Body of pancreas (tissue), 4 donors: ENCODE results near the gene DAPK1. TPM values are rescaled to one million over a fixed set of nuclear protein-coding genes. Genes with fewer than 3 reads are reported as not detected.

Experiments
- ATAC-seq: fragments of 150-250 bp; one replicate; pipeline ENCODE4 v1.9.1; 2016
- DNase-seq, 4 donors: peaks; one replicate each; pipeline ENCODE4 v3.0.0-alpha.2; 2019
- H3K27ac ChIP-seq, 4 donors: fragments of 200-600 bp; sonication (generic); 1 replicate in 3 of 4; 2 replicates in 1 of 4; pipeline versions ENCODE4 v1.5.1 to v1.6.1; 2016 to 2019; ENCODE audit warnings: mild to moderate bottlenecking in 1 of 4, mixed read lengths in 1 of 4, moderate library complexity in 1 of 4
- H3K27me3 ChIP-seq, 2 donors: fragments of 200-600 bp; sonication (generic); one replicate each; pipeline ENCODE4 v1.6.0; 2016; ENCODE audit warnings: mild to moderate bottlenecking in 1 of 2
- H3K36me3 ChIP-seq, 2 donors: fragments of 200-600 bp; sonication (generic); replicated peaks in 1 of 2; 2 replicates each; pipeline ENCODE4 v1.5.1; 2016; ENCODE audit warnings: low read depth in 2 of 2; ENCODE audit not compliant: insufficient read depth in 1 of 2
- H3K4me1 ChIP-seq: fragments of 200-600 bp; sonication (generic); one replicate; pipeline ENCODE4 v1.6.0; 2016
- H3K4me3 ChIP-seq, 2 donors: fragments of 200-600 bp; sonication (generic); 1 replicate in 1 of 2; 2 replicates in 1 of 2; pipeline ENCODE4 v1.5.1; 2016 to 2019
- H3K9me3 ChIP-seq, 3 donors: fragments of 200-600 bp; sonication (generic); 1 replicate in 2 of 3; 2 replicates in 1 of 3; pipeline ENCODE4 v1.5.1; 2016
- POLR2A ChIP-seq, 3 donors: fragments of 450-650 bp; IDR thresholded peaks; one replicate each; pipeline ENCODE4 v1.6.1; 2016; ENCODE audit warnings: antibody characterized with exemption in 3 of 3, mild to moderate bottlenecking in 2 of 3
- WGBS, 2 donors: methylation state at CpG; one replicate each; pipeline ENCODE4 v1.1.5; 2017; 5-methylcytosine and 5-hydroxymethylcytosine counted together
- intact Hi-C: fragments of 100-400 bp; cut with DNase I; formaldehyde crosslinking; loops from one replicate; pipeline ENCODE4 v1.15.1; 2023
- total RNA-seq, 2 donors: library from RNA; depleted of rRNA; stranded (reverse); fragments of >200 nt; gene quantifications; one replicate each; pipeline ENCODE4 v1.1.0, GENCODE V29; 2016
- TF ChIP-seq, protein P1 (sequence below), 7 experiments: fragments of 450-650 bp in 4 of 7; fragments of 200-600 bp in 3 of 7; sonication (generic) in 3 of 7; IDR thresholded peaks; one replicate each; pipeline ENCODE4 v1.5.1; 2016 to 2019; ENCODE audit warnings: antibody characterized with exemption in 7 of 7

DAPK1 gene
- total RNA-seq, 2 donors from 2014 or later, result 79.6 to 152 TPM

DNA sequence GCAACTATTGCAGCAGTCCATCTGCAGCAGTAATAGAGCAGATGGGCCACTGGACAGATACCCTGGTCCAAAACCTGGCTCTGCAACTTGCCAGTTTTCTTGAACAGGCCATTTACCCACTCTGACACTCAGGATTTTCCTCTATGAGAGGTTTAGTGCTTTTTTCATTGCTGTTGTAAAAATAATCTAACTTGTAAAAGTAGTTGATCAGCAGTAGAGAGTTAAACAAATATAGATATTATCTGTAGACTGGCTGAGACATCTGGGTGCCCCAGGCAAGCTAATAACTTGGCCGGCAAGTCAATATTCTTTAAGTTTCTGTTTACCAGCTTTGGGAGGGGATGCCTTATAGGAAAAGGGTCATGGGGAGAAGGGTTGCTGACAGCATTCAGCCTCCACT is 4.1 kb downstream of the DAPK1 start:
- peak overlapping the region; percentile 25 to 70 (median 60) for H3K27ac ChIP-seq
- no peaks in the 10 kb centered on the region for H3K9me3 ChIP-seq
- peaks cover 65% of the 10 kb centered on the region for H3K4me1 ChIP-seq
- intact Hi-C loops, result loop anchor here (10.0 kb wide), 1 partner anchor 163 kb away; no protein-coding TSS in a partner anchor
- TF ChIP-seq, protein P1, sequence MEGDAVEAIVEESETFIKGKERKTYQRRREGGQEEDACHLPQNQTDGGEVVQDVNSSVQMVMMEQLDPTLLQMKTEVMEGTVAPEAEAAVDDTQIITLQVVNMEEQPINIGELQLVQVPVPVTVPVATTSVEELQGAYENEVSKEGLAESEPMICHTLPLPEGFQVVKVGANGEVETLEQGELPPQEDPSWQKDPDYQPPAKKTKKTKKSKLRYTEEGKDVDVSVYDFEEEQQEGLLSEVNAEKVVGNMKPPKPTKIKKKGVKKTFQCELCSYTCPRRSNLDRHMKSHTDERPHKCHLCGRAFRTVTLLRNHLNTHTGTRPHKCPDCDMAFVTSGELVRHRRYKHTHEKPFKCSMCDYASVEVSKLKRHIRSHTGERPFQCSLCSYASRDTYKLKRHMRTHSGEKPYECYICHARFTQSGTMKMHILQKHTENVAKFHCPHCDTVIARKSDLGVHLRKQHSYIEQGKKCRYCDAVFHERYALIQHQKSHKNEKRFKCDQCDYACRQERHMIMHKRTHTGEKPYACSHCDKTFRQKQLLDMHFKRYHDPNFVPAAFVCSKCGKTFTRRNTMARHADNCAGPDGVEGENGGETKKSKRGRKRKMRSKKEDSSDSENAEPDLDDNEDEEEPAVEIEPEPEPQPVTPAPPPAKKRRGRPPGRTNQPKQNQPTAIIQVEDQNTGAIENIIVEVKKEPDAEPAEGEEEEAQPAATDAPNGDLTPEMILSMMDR (IDR thresholded peaks at IDR 0.05), result no peak
- TF ChIP-seq POLR2A (IDR thresholded peaks at IDR 0.05), result no peak
- H3K4me3 ChIP-seq, result no peak overlapping the region
- WGBS, 2 donors, result 29 to 44% methylated on average over 1 of the region's 1 CpG
- no peaks in the 10 kb centered on the region for H3K27me3 ChIP-seq
- DNase-seq (no peak), ATAC-seq (no peak)
- no peaks in the 10 kb centered on the region for H3K36me3 ChIP-seq

DNA sequence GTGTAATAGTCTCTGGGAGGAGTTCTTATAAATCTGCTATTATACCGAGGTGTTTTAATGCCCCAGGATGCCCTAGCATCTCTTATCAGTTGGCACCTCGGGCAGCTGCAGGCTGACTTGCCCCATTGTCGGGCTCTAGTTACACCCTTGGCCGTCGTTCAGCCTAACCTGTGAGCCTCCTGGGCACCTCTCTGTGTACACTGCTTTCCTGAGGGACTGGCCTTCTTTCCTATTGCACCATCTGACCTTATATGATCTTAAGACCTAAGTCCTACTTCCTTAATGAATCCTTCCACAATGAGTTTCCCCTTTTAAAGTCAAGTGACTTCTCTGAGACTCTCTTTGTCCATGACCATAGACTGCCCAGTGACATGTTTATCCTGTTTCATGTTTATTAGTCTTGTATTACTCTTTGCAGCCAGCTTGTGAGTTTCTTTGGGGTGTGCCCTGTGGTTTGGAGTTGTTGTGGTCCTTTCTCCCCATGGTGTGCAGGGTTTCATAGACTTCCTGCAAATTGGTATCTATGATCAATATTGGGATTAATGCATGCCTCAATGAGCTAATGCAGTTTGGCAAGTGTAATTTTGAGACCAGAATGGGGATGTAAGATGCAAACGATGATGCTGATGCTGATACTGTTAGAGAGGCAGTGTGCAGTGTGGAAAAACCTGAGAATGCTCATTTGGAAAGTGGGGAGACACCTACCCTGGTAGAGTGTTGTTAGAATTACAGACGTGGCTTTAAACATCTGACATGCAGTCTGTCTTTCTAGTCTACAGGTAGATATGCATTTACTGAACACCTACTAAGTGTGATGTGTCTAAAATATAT is 4.9 kb downstream of the DAPK1 start:
- H3K27me3 ChIP-seq, result no peaks in the 10 kb centered on the region
- DNase-seq, result peak; percentile 79 to 90 (median 88)
- peaks cover 61% of the 10 kb centered on the region for H3K4me1 ChIP-seq
- H3K36me3 ChIP-seq, result no peaks in the 10 kb centered on the region
- 17 to 26% methylated on average over 6 to 7 of the region's 7 CpGs for WGBS, 2 donors
- peak; percentile 61 for ATAC-seq
- peak overlapping the region; percentile 15 to 70 (median 60) for H3K27ac ChIP-seq
- no peaks in the 10 kb centered on the region for H3K9me3 ChIP-seq
- intact Hi-C loops, result loop anchor here (10.0 kb wide), 1 partner anchor 162 kb away; no protein-coding TSS in a partner anchor
- TF ChIP-seq, protein P1 (IDR thresholded peaks at IDR 0.05), result no peak
- TF ChIP-seq POLR2A (IDR thresholded peaks at IDR 0.05), result no peak
- H3K4me3 ChIP-seq, result no peak overlapping the region

DNA sequence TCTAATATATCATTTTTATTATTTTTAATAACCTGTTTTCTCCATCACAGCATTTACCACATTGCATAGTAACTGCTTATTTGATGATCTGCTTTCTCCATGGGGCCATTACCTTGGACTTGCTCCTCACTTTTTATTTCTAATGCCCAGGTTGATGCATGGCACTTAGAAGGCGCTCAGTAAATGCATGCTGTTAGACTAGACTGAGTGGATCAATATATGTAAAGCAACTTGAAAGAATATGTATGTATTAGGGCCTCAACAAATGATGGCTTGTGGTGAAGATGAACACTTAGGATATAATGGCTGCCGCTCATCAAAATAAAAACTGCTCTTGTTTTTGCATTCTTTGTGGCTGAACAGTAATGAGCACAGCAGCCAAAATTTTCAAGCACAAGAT is 5.8 kb downstream of the DAPK1 start:
- no peak overlapping the region for H3K4me3 ChIP-seq
- TF ChIP-seq, protein P1 (IDR thresholded peaks at IDR 0.05), result no peak
- no peak for TF ChIP-seq POLR2A (IDR thresholded peaks at IDR 0.05)
- 93 to 95% methylated on average over 2 of the region's 2 CpGs for WGBS, 2 donors
- no peaks in the 10 kb centered on the region for H3K27me3 ChIP-seq
- DNase-seq, result no peak
- no peaks in the 10 kb centered on the region for H3K36me3 ChIP-seq
- no peaks in the 10 kb centered on the region for H3K9me3 ChIP-seq
- intact Hi-C loops, result loop anchor here (10.0 kb wide), 1 partner anchor 161 kb away; no protein-coding TSS in a partner anchor
- ATAC-seq, result no peak
- H3K27ac ChIP-seq, result peak overlapping the region in 1 of 4 donors; percentile 61
- peaks cover 61% of the 10 kb centered on the region for H3K4me1 ChIP-seq

DNA sequence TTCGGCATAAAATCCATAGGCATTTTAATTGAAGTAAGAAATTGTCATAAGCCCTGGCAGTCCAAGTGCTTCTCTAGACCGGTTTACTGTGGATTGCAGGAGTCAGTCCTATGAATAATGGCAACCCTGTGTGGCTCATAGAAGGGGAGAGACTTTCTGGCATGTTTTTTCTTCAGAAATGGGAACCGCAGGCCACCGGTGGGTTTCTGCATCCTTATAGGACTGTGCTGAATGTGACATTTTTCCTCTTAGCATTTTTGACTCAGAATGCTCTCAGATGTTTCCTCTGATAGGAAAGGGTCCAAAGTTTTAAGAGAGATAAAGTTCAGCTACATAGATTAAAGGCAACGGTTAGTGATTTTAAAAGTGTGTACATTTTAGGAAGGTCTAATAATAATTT is 6.3 kb downstream of the DAPK1 start:
- DNase-seq, result no peak
- H3K9me3 ChIP-seq, result no peaks in the 10 kb centered on the region
- TF ChIP-seq, protein P1 (IDR thresholded peaks at IDR 0.05), result no peak
- no peak for TF ChIP-seq POLR2A (IDR thresholded peaks at IDR 0.05)
- H3K27ac ChIP-seq, result peak overlapping the region in 1 of 4 donors; percentile 61
- no peaks in the 10 kb centered on the region for H3K36me3 ChIP-seq
- no peaks in the 10 kb centered on the region for H3K27me3 ChIP-seq
- H3K4me3 ChIP-seq, result no peak overlapping the region
- WGBS, 2 donors, result 36 to 57% methylated on average over 5 of the region's 5 CpGs
- ATAC-seq, result no peak
- intact Hi-C loops, result loop anchor here (10.0 kb wide), 1 partner anchor 161 kb away; no protein-coding TSS in a partner anchor
- peaks cover 60% of the 10 kb centered on the region for H3K4me1 ChIP-seq
